PC-3 (cell line): ENCODE data around the gene SPARC. TPM values are rescaled to one million over a fixed set of nuclear protein-coding genes. Genes with fewer than 3 reads are reported as not detected.

ENCODE experiments used
- ATAC-seq: fragments of 200-7000 bp; cut with Tn5 transposase; 2 replicates; pipeline ENCODE4 v1.9.1; 2020; ENCODE audit warnings: mild to moderate bottlenecking, moderate library complexity
- BruUV-seq: library from RNA; stranded (reverse); fragments of 400-500 nt; replicated peaks from 2 replicates; lab custom pipeline; 2021; lab: Mats Ljungman, UMichigan
- CTCF ChIA-PET: fragments of 300-600 bp; sonication (Branson Sonifier 250); formaldehyde crosslinking; loops from one replicate; lab custom pipeline; 2022; ENCODE audit warnings: antibody characterized with exemption; lab: Charles Lee
- POLR2A ChIA-PET: fragments of 300-600 bp; sonication (Branson Sonifier 250); formaldehyde crosslinking; loops from one replicate; lab custom pipeline; 2022; ENCODE audit warnings: antibody characterized with exemption; ENCODE audit not compliant: unreplicated experiment; lab: Charles Lee
- DNase-seq: peaks from one replicate; pipeline ENCODE4 v3.0.0-alpha.2; 2015
- H2AFZ ChIP-seq: fragments of 300-600 bp; sonication (generic); 2 replicates; pipeline ENCODE4 v1.6.0; 2016; ENCODE audit warnings: antibody characterized with exemption, low read length
- H3F3A ChIP-seq: fragments of 300-600 bp; sonication (generic); one replicate; pipeline ENCODE4 v1.6.0; 2017; ENCODE audit warnings: antibody characterized with exemption, low read length, control low read depth, mild to moderate bottlenecking; ENCODE audit not compliant: unreplicated experiment
- H3K27ac ChIP-seq: fragments of 300-600 bp; sonication (generic); 2 replicates; pipeline ENCODE4 v1.5.1; 2016; ENCODE audit warnings: mild to moderate bottlenecking, low read length
- H3K27me3 ChIP-seq: fragments of 300-600 bp; sonication (generic); 2 replicates; pipeline ENCODE4 v1.6.1; 2016; ENCODE audit warnings: low read length, mixed read lengths
- H3K36me3 ChIP-seq: fragments of 300-600 bp; sonication (generic); 2 replicates; pipeline ENCODE4 v1.6.1; 2016; ENCODE audit warnings: low read depth, mixed run types, low read length, mixed read lengths
- H3K4me1 ChIP-seq: fragments of 300-600 bp; sonication (generic); 2 replicates; pipeline ENCODE4 v1.5.1; 2016; ENCODE audit warnings: low read length; ENCODE audit not compliant: insufficient read depth
- H3K4me2 ChIP-seq: fragments of 300-600 bp; sonication (generic); 2 replicates; pipeline ENCODE4 v1.6.0; 2016; ENCODE audit warnings: low read length
- H3K4me3 ChIP-seq: fragments of 300-600 bp; sonication (generic); 2 replicates; pipeline ENCODE4 v1.5.1; 2016; ENCODE audit warnings: mild to moderate bottlenecking, low read length, mixed read lengths
- H3K79me2 ChIP-seq: fragments of 300-600 bp; sonication (generic); 2 replicates; pipeline ENCODE4 v1.6.1; 2017; ENCODE audit warnings: low read length, mixed read lengths
- H3K9ac ChIP-seq: fragments of 300-600 bp; sonication (generic); 2 replicates; pipeline ENCODE4 v1.6.0; 2016; ENCODE audit warnings: mild to moderate bottlenecking, low read length
- H3K9me2 ChIP-seq: fragments of 300-600 bp; sonication (generic); replicated peaks from 2 replicates; pipeline ENCODE4 v1.6.1; 2016; ENCODE audit warnings: mixed run types, low read length, mixed read lengths
- H3K9me3 ChIP-seq: fragments of 300-600 bp; sonication (generic); 2 replicates; pipeline ENCODE4 v1.6.1; 2016; ENCODE audit warnings: low read length, mixed read lengths
- H4K20me1 ChIP-seq: fragments of 300-600 bp; sonication (generic); 2 replicates; pipeline ENCODE4 v1.6.1; 2016; ENCODE audit warnings: low read length, mixed read lengths
- EZH2 ChIP-seq: fragments of 300-600 bp; sonication (generic); IDR thresholded peaks from one replicate; pipeline ENCODE4 v1.6.1; 2017; ENCODE audit warnings: antibody characterized with exemption, mild to moderate bottlenecking, low read length; ENCODE audit not compliant: unreplicated experiment
- EZH2phosphoT487 ChIP-seq: fragments of 300-600 bp; sonication (generic); IDR thresholded peaks from 2 replicates; pipeline ENCODE4 v1.6.1; 2018; ENCODE audit warnings: mild to moderate bottlenecking, antibody characterized with exemption, low read length, borderline replicate concordance
- intact Hi-C: fragments of 100-400 bp; cut with micrococcal nuclease; formaldehyde crosslinking; loops from 2 replicates; pipeline ENCODE4 v1.9.0; 2023
- total RNA-seq: library from RNA; depleted of rRNA; stranded (reverse); fragments of >200 nt; gene quantifications from 2 replicates; pipeline ENCODE4 v1.2.3, GENCODE V29; 2014
- TF ChIP-seq, protein P1 (sequence below): fragments of 300-600 bp; sonication (generic); conservative IDR thresholded peaks from 2 replicates; pipeline ENCODE4 v1.5.1; 2017; ENCODE audit warnings: antibody characterized with exemption, low read depth, mild to moderate bottlenecking, low read length

Gene SPARC
- total RNA-seq, 1 experiment from 2014 or later = 2.7 TPM

DNA sequence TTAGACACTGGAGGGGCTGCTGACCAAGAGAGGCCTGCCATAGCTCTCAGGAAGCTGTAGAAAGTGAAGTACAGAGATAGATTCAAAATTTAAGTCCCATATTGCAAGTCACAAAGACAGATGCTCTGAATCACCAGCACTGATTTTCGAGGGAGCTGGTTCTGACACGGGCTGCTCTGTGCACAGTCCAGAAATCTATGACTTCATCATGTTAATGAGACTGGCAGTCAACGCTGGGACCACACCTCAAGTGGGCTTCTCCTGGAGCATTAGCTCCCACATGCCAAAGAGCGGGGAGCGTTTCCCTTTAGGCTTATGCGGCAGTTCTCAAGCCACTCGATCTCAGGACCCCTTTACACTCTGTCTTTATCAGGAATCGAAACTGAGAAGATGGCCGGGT, 61.4 kb downstream of the SPARC start:
- ChIA-PET CTCF (no interaction called here), POLR2A (no interaction called here)
- no peaks in the 10 kb centered on the region for H3K27me3 ChIP-seq
- H3K36me3 ChIP-seq = no peaks in the 10 kb centered on the region
- H3K9me3 ChIP-seq = no peaks in the 10 kb centered on the region
- DNase-seq (no peak), ATAC-seq (no peak)
- no peaks in the 10 kb centered on the region for H3K9me2 ChIP-seq
- no peak overlapping the region for H2AFZ ChIP-seq
- H3K4me3 ChIP-seq = no peak overlapping the region
- H3K79me2 ChIP-seq = no peaks in the 10 kb centered on the region
- intact Hi-C loops = no loop called here
- no peak overlapping the region for H3K9ac ChIP-seq
- no peaks in the 10 kb centered on the region for H3F3A ChIP-seq
- H3K4me2 ChIP-seq = no peak overlapping the region
- TF ChIP-seq, protein P1, sequence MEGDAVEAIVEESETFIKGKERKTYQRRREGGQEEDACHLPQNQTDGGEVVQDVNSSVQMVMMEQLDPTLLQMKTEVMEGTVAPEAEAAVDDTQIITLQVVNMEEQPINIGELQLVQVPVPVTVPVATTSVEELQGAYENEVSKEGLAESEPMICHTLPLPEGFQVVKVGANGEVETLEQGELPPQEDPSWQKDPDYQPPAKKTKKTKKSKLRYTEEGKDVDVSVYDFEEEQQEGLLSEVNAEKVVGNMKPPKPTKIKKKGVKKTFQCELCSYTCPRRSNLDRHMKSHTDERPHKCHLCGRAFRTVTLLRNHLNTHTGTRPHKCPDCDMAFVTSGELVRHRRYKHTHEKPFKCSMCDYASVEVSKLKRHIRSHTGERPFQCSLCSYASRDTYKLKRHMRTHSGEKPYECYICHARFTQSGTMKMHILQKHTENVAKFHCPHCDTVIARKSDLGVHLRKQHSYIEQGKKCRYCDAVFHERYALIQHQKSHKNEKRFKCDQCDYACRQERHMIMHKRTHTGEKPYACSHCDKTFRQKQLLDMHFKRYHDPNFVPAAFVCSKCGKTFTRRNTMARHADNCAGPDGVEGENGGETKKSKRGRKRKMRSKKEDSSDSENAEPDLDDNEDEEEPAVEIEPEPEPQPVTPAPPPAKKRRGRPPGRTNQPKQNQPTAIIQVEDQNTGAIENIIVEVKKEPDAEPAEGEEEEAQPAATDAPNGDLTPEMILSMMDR = no peak
- TF ChIP-seq EZH2phosphoT487 (no peak), EZH2 (no peak)
- peaks cover 9% of the 10 kb centered on the region for H3K4me1 ChIP-seq
- H3K27ac ChIP-seq = no peak overlapping the region
- no TSS peak for BruUV-seq
- no peaks in the 10 kb centered on the region for H4K20me1 ChIP-seq

DNA sequence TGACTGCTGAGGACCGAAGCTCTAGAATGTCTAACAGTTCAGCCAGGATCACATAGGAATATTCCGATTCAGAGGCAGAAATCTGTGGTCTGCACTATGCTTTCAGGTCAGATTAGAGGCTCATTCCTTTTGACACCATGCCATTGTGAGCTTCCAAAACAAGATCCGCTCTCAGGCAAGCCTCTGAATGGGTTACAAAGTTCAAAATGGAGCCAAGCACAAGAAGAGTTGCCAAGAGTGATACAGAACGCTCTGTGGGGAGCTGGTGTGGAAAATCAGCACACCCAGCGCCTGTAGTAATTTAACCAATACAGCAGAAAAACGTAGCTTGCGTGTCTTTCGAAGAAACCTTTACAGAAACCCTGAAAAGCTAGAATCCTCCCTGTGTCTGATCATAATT, 62.2 kb downstream of the SPARC start:
- H3K4me2 ChIP-seq = no peak overlapping the region
- no peak overlapping the region for H2AFZ ChIP-seq
- H3K9me2 ChIP-seq = no peaks in the 10 kb centered on the region
- H3K9me3 ChIP-seq = no peaks in the 10 kb centered on the region
- peaks cover 17% of the 10 kb centered on the region for H3K4me1 ChIP-seq
- DNase-seq (no peak), ATAC-seq (no peak)
- ChIA-PET POLR2A (no interaction called here), CTCF (no interaction called here)
- intact Hi-C loops = no loop called here
- H3K27ac ChIP-seq = no peak overlapping the region
- no peaks in the 10 kb centered on the region for H3K79me2 ChIP-seq
- no peaks in the 10 kb centered on the region for H3K36me3 ChIP-seq
- TF ChIP-seq, protein P1 = no peak
- no peak for TF ChIP-seq EZH2
- TF ChIP-seq EZH2phosphoT487 = no peak
- H4K20me1 ChIP-seq = no peaks in the 10 kb centered on the region
- no peaks in the 10 kb centered on the region for H3K27me3 ChIP-seq
- no peak overlapping the region for H3K9ac ChIP-seq
- H3K4me3 ChIP-seq = no peak overlapping the region
- no peaks in the 10 kb centered on the region for H3F3A ChIP-seq
- no TSS peak for BruUV-seq

- no peaks in the 10 kb centered on the region for H3K36me3 ChIP-seq
- H3K4me3 ChIP-seq = no peak overlapping the region
- no peak for TF ChIP-seq EZH2phosphoT487
- TF ChIP-seq EZH2 = no peak
- TF ChIP-seq, protein P1 = no peak
- no peaks in the 10 kb centered on the region for H3K9me3 ChIP-seq
- ChIA-PET POLR2A (no interaction called here), CTCF (no interaction called here)
- no peaks in the 10 kb centered on the region for H3K79me2 ChIP-seq
- no peak overlapping the region for H2AFZ ChIP-seq
- no peak overlapping the region for H3K9ac ChIP-seq
- intact Hi-C loops = no loop called here
- BruUV-seq = no TSS peak
- no peaks in the 10 kb centered on the region for H3K9me2 ChIP-seq
- no peak overlapping the region for H3K27ac ChIP-seq
- DNase-seq = no peak
- H4K20me1 ChIP-seq = no peaks in the 10 kb centered on the region
- peaks cover 33% of the 10 kb centered on the region for H3K4me1 ChIP-seq
- H3F3A ChIP-seq = peaks cover 6% of the 10 kb centered on the region
- no peaks in the 10 kb centered on the region for H3K27me3 ChIP-seq
- H3K4me2 ChIP-seq = no peak overlapping the region
- ATAC-seq = no peak
These were observed 64.2 kb downstream of the SPARC start for GRCh38 chr5:151622367-151623088.
